SH-SY5Y (cell line): ENCODE data around the gene SLC16A5.

Experiments
- GATA2 ChIP-seq: IDR thresholded peaks from 2 replicates; pipeline ENCODE4 v1.6.1; 2011; ENCODE audit warnings: mild to moderate bottlenecking, low read depth, low read length
- GATA3 ChIP-seq: IDR thresholded peaks from 2 replicates; pipeline ENCODE4 v1.6.1; 2011; ENCODE audit warnings: low read depth, mild to moderate bottlenecking, low read length, moderate library complexity

DNA sequence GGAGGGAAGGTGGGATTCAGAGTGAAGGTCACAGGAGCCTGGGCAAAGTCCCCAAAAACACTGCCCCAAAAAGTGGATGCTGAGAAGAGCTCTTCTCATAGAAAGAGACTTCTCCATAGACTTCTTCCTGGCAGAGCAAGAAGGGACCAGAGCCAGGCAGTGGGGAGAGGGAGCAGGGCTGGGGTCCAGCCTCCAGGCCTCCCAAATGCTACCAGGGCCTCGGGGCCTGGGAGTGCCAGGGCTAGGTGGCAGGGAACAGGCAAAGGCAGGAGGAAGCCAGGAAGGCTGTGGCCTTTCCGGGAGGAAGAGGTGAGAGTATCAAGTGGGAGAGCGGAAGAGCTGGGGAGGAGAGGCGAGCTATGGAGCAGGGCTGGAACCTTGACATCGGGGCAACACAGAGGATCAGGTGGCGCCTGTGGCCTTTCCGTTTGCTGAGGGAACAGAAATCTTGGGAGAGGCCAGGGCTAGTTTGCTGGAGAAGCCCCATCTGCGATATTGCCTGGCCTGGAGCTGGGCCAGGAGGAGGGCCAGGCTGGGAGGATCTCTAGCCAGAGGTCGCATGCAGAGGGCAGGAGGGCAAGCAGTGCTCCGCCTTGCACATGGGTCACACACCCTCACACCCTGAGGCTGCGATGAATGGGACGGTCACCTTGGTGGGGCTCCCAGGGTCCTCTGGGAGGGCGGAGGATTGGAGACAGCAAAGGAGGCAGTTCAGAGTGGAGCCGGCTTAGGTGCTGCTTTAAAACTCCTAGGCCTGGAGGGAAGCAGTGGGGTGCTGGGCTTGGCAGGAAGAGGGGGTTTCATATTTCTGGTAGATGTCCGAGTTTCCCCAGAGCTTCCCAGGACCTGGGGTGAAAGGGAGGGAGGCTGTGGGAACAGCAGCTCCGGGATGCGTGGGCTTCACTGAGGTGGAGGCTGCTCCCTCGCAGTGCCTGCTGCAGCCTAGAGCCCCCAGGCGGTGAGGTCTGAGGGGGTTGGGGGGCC, 3.4 kb downstream of the SLC16A5 start:
- TF ChIP-seq GATA2 (no peak), GATA3 (no peak)
